Transverse colon (tissue), 3 donors: ENCODE results near the gene PARN.

ENCODE experiments used
- CTCF ChIP-seq, 5 experiments: fragments of 200-600 bp in 3 of 5; fragments of 450-650 bp in 2 of 5; sonication (generic) in 3 of 5; IDR thresholded peaks; 1 replicate in 2 of 5; 2 replicates in 3 of 5; pipeline ENCODE4 v1.5.1; 2016 to 2017; ENCODE audit warnings: antibody characterized with exemption in 5 of 5, inconsistent platforms in 3 of 5, mild to moderate bottlenecking in 2 of 5, moderate library complexity in 1 of 5
- EP300 ChIP-seq: sonication (generic); formaldehyde crosslinking; IDR thresholded peaks from one replicate; pipeline ENCODE4 v1.6.1; 2017; ENCODE audit warnings: antibody characterized with exemption, low read depth

- no peak for TF ChIP-seq EP300
- TF ChIP-seq CTCF (IDR thresholded peaks at IDR 0.05), result no peak
Observed at GRCh38 chr16:14415291-14415690, 214.8 kb downstream of the PARN start.
